HUES64 (cell line): Measurements from ENCODE around the gene HNRNPR.
A peak's percentile ranks its signal among the peaks of the same experiment; 100 is the strongest.
"Not testable (repeated sequence)": the region's sequence is repeated elsewhere in the genome, so short reads cannot be mapped to it uniquely, and the experiment has no call there.

Experiments
- H3K27ac ChIP-seq: 2 replicates; pipeline ENCODE4 v1.7.0; 2013; ENCODE audit warnings: low read depth, low read length, inconsistent platforms
- H3K27me3 ChIP-seq: 2 replicates; pipeline ENCODE4 v1.6.1; 2013; ENCODE audit warnings: mild to moderate bottlenecking, low read length; ENCODE audit not compliant: insufficient read depth
- H3K36me3 ChIP-seq: 2 replicates; pipeline ENCODE4 v1.6.1; 2013; ENCODE audit warnings: mild to moderate bottlenecking, low read length; ENCODE audit not compliant: insufficient read depth
- H3K4me1 ChIP-seq: 2 replicates; pipeline ENCODE4 v1.6.1; 2013; ENCODE audit warnings: mild to moderate bottlenecking, low read length, moderate library complexity; ENCODE audit not compliant: insufficient read depth
- H3K4me3 ChIP-seq: 2 replicates; pipeline ENCODE4 v1.5.1; 2013; ENCODE audit warnings: mild to moderate bottlenecking, low read length, moderate library complexity
- H3K9ac ChIP-seq: 2 replicates; pipeline ENCODE4 v1.6.1; 2013; ENCODE audit warnings: mild to moderate bottlenecking, low read depth, low read length
- H3K9me3 ChIP-seq: 2 replicates; pipeline ENCODE4 v1.6.1; 2013; ENCODE audit warnings: low read depth, low read length; ENCODE audit not compliant: insufficient read depth
- WGBS: fragments of 150-250, 120-280 bp; methylation state at CpG from one replicate; pipeline ENCODE4 v1.1.7; 2013; ENCODE audit warnings: missing lambda C conversion rate; 5-methylcytosine and 5-hydroxymethylcytosine counted together

Gene HNRNPR

GRCh38 chr1:23380236-23380635, 36.2 kb upstream of the HNRNPR start:
- not testable (repeated sequence) for H3K36me3 ChIP-seq, H3K27ac ChIP-seq, H3K9ac ChIP-seq, H3K9me3 ChIP-seq, H3K4me3 ChIP-seq, H3K4me1 ChIP-seq
- 81% methylated on average over 2 of the region's 4 CpGs for WGBS
- H3K27me3 ChIP-seq: peaks cover 93% of the 10 kb centered on the region

- Histone ChIP-seq H3K27ac (no peak overlapping the region), H3K27me3 (peaks cover 96% of the 10 kb centered on the region), H3K9me3 (no peaks in the 10 kb centered on the region), H3K4me1 (peaks cover 7% of the 10 kb centered on the region), H3K4me3 (no peak overlapping the region), H3K36me3 (no peaks in the 10 kb centered on the region), H3K9ac (no peak overlapping the region)
- WGBS: 78% methylated on average over 19 of the region's 19 CpGs
Observed at GRCh38 chr1:23376890-23377811, 33.1 kb upstream of the HNRNPR start.

DNA sequence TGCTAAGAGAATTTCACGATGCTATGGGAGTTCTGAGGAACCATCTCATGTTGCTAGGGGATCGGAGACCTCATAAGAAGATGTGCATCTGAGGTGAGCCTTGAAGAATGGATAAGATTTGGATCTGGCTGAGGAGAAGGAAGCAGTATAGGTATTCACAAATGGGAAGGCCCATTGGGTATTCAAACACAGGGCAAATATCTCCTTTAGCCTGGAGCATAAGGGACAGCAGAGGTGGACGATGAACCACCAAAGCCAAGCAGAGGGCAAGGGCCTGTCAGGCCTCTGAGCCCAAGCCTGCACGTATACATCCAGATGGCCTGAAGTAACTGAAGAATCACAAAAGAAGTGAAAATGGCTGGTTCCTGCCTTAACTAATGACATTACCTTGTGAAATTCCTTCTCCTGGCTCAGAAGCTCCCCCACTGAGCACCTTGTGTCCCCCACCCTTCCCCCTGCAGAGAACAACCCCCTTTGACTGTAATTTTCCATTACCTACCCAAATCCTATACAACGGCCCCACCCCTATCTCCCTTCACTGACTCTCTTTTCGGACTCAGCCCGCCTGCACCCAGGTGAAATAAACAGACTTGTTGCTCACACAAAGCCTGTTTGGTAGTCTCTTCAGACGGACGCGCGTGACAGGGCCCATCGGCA, 30.1 kb upstream of the HNRNPR start:
- H3K4me3 ChIP-seq, H3K36me3 ChIP-seq, H3K9ac ChIP-seq, H3K9me3 ChIP-seq: not testable (repeated sequence)
- peaks cover 29% of the 10 kb centered on the region for H3K4me1 ChIP-seq
- 26% methylated on average over 12 of the region's 12 CpGs for WGBS
- H3K27me3 ChIP-seq: peaks cover 98% of the 10 kb centered on the region
- H3K27ac ChIP-seq: peak overlapping the region; percentile 36; the same call in 1 of the 2 replicates

DNA sequence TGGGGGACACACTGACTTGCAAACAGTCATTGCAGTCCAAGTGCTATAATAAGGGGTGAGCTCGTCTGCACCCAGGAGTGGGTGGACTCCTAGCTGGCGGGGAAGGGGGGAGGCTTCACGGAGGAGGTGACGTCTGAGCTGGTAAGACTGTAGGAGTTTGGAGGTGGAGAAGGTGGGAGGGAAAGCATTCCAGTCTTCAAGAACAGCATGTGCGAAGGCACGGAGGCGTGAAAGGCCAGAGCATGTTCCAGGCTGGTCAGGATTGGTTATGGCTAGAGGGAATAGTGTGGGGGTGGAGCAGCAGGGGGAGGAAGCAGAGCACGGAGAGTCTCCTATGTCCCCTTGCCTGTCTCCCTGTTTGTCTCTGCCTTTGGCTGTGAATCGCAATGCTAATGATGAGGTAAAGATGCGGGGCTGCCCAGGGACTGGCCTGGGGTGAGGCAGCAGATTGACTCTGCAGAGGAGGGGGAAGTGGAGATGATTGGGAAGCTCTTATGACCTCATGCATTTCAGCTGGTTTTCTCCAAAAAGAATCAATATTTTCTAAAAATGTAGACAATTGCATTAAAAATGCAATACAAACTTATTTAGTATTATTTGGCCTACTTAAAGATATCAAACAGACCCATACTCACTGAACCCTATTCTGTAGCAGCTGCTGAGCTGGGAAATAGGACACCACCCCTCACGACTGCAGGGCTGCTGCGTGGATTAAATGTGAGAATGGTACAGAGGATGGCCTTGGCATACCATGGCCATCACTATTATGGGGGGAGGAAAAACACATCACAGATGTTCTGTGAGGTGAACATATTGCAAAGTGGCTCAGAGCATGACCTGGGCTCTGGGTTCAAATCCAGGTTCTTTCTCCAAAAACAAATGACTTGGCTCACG, 28.1 kb upstream of the HNRNPR start:
- Histone ChIP-seq H3K9me3 (no peaks in the 10 kb centered on the region), H3K4me1 (peaks cover 29% of the 10 kb centered on the region), H3K27me3 (peaks cover 92% of the 10 kb centered on the region), H3K4me3 (no peak overlapping the region), H3K36me3 (no peaks in the 10 kb centered on the region), H3K27ac (no peak overlapping the region; the same call in 1 of the 2 replicates), H3K9ac (no peak overlapping the region)
- 18% methylated on average over 13 of the region's 13 CpGs for WGBS

- 1% methylated on average over 13 of the region's 13 CpGs for WGBS
- Histone ChIP-seq H3K36me3 (no peaks in the 10 kb centered on the region), H3K9ac (no peak overlapping the region), H3K4me3 (0 out of 2 replicates have a peak overlapping the region, but pooled peaks have one; percentile 7), H3K9me3 (peaks cover 2% of the 10 kb centered on the region; the same call in 1 of the 2 replicates), H3K4me1 (peaks cover 29% of the 10 kb centered on the region), H3K27ac (no peak overlapping the region; the same call in 1 of the 2 replicates), H3K27me3 (peaks cover 92% of the 10 kb centered on the region)
Observed at GRCh38 chr1:23370709-23371584, 26.9 kb upstream of the HNRNPR start.

DNA sequence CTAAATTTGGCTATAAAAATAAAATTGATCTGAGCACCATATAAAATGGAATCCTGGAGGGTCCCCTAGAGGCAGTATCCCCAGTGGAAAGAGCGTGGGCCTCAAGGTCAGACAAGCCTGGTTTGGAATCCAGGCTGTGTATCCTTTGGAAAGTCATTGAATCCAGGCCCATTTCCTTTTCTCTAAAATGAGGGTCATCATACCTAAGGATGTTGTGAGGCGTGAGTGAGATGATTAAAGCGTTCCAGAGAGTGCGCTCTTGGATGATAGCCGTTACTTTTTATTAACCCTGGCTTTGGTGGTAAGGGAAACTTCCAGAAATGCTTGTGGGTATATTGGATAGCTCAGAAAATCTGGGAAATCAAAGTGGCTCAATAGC, 26.2 kb upstream of the HNRNPR start:
- Histone ChIP-seq H3K4me1 (peaks cover 29% of the 10 kb centered on the region), H3K36me3 (no peaks in the 10 kb centered on the region), H3K27me3 (peaks cover 90% of the 10 kb centered on the region), H3K4me3 (0 out of 2 replicates have a peak overlapping the region, but pooled peaks have one; percentile 7), H3K27ac (no peak overlapping the region), H3K9ac (no peak overlapping the region), H3K9me3 (peaks cover 2% of the 10 kb centered on the region; the same call in 1 of the 2 replicates)
- WGBS: 52% methylated on average over 5 of the region's 5 CpGs

DNA sequence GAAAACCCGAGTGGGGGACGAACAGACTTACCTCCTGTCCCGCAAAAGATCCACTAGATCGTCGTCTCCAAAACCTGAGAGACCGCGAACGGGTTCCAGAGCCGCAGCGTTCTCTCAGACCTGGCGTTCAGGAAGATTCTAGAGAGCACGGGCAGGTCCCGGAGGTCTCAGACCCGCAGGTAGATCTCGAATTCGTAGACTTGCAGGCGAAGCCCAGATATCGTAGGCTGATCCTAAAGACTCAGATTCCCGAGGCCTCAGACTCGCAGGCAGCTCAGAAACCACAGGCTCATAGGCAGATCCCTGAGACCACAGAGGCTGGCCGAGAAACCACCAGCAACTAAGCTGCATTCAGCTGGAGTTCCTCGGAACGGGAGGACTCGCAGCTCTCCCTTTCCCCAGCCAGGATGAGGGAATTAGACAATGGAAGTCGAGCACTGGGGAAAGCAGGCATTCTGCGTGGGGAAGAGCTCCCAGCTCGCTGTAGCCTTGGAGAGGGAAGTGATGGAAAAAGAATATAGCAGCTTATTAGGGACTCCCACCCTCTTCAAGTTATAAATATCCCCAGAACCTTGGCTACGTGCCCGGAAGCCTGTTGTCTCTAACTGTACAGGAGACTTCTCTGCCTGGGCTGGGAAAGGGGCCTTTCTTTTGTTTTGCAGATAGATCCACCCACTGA, 25.4 kb upstream of the HNRNPR start, which contains the start of gene ZNF436:
Gene ZNF436, minus strand, starts transcription at position 502 of the 679 bp plus-strand sequence. CDS start 1,831 bp downstream, outside the sequence.
- Histone ChIP-seq H3K36me3 (peaks cover 2% of the 10 kb centered on the region; the same call in 1 of the 2 replicates), H3K9me3 (peaks cover 6% of the 10 kb centered on the region; the same call in 1 of the 2 replicates), H3K9ac (peak within 1 kb of the TSS; percentile 76), H3K27me3 (peaks cover 87% of the 10 kb centered on the region), H3K27ac (peak within 1 kb of the TSS; percentile 90), H3K4me3 (peak within 1 kb of the TSS; percentile 91), H3K4me1 (peaks cover 29% of the 10 kb centered on the region)
- 6% methylated on average over 29 of the region's 29 CpGs for WGBS

- Histone ChIP-seq H3K27me3 (peaks cover 87% of the 10 kb centered on the region), H3K4me3 (peak overlapping the region; percentile 91), H3K36me3 (peaks cover 6% of the 10 kb centered on the region; the same call in 1 of the 2 replicates), H3K9me3 (peaks cover 13% of the 10 kb centered on the region; the same call in 1 of the 2 replicates), H3K27ac (peak overlapping the region; percentile 90), H3K4me1 (peaks cover 24% of the 10 kb centered on the region), H3K9ac (peak overlapping the region; percentile 76)
- under 1% methylated on average over 61 of the region's 61 CpGs for WGBS
Observed at GRCh38 chr1:23368562-23369334, 24.7 kb upstream of the HNRNPR start.
